Mucosa of stomach (tissue), 1 donor: Measurements from ENCODE around the gene ZNF526.
A peak's percentile ranks its signal among the peaks of the same experiment; 100 is the strongest.

Experiments
- H3K27me3 ChIP-seq: one replicate; pipeline ENCODE4 v1.7.0; 2013; ENCODE audit warnings: mild to moderate bottlenecking, low read length; ENCODE audit not compliant: control insufficient read depth, insufficient read depth
- H3K36me3 ChIP-seq: one replicate; pipeline ENCODE4 v1.7.0; 2013; ENCODE audit warnings: low read length; ENCODE audit not compliant: control insufficient read depth, insufficient read depth
- H3K4me1 ChIP-seq: one replicate; pipeline ENCODE4 v1.7.0; 2013; ENCODE audit warnings: mild to moderate bottlenecking, low read length; ENCODE audit not compliant: control insufficient read depth, insufficient read depth
- H3K4me3 ChIP-seq: one replicate; pipeline ENCODE4 v1.7.0; 2013; ENCODE audit warnings: low read length
- H3K9ac ChIP-seq: one replicate; pipeline ENCODE4 v1.7.0; 2013; ENCODE audit warnings: mild to moderate bottlenecking, low read length, moderate library complexity
- H3K9me3 ChIP-seq: one replicate; pipeline ENCODE4 v1.7.0; 2013; ENCODE audit warnings: mild to moderate bottlenecking, low read length, moderate library complexity; ENCODE audit not compliant: control insufficient read depth
- donor health status: Pancreatic carcinoma.

ZNF526 gene

GRCh38 chr19:42268704-42269477 lies 48.8 kb downstream of the ZNF526 start, which contains the start of gene CIC:
CIC (plus strand) TSS chr19:42269252; CDS start chr19:42271784, 2,532 bp downstream.
- H3K27me3 ChIP-seq: no peaks in the 10 kb centered on the region
- H3K36me3 ChIP-seq: no peaks in the 10 kb centered on the region
- H3K9ac ChIP-seq: peak within 1 kb of the TSS; percentile 99

GRCh38 chr19:42269478-42270345 lies 49.6 kb downstream of the ZNF526 start:
- H3K36me3 ChIP-seq: no peaks in the 10 kb centered on the region
- H3K9me3 ChIP-seq: no peaks in the 10 kb centered on the region
- H3K4me1 ChIP-seq: peaks cover 20% of the 10 kb centered on the region
- peak overlapping the region; percentile 87 for H3K4me3 ChIP-seq
- H3K9ac ChIP-seq: peak overlapping the region; percentile 99
- no peaks in the 10 kb centered on the region for H3K27me3 ChIP-seq

More at GRCh38 chr19:42268704-42269477, 48.8 kb downstream of the ZNF526 start, which contains the start of gene CIC:
- Histone ChIP-seq H3K4me3 (peak within 1 kb of the TSS; percentile 87), H3K9me3 (no peaks in the 10 kb centered on the region), H3K4me1 (peaks cover 20% of the 10 kb centered on the region)

- Histone ChIP-seq H3K27me3 (no peaks in the 10 kb centered on the region), H3K4me3 (peak overlapping the region; percentile 87), H3K9me3 (no peaks in the 10 kb centered on the region), H3K9ac (peak overlapping the region; percentile 99), H3K4me1 (peaks cover 20% of the 10 kb centered on the region), H3K36me3 (no peaks in the 10 kb centered on the region)
These were observed 50.4 kb downstream of the ZNF526 start for GRCh38 chr19:42270346-42271044.

DNA sequence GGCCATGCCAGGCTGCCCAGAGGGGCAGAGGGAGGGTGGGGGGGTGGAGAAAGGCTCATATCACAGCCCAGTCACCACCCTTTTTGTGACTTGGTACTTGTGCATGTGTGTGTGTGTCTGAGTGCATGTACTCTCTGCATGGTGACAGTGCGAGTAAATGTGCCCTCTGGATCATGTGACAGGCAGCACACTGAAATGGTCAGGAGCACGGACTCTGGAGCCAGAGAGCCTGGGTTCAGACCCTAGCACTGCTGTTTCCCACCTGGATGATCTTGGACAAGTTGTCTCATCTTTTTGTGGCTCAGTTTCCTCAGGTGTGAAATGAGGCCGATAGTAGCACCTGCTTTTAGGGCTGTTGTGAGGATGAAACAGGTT lies 50.9 kb downstream of the ZNF526 start:
- Histone ChIP-seq H3K36me3 (no peaks in the 10 kb centered on the region), H3K4me1 (peaks cover 20% of the 10 kb centered on the region), H3K4me3 (no peak overlapping the region)

DNA sequence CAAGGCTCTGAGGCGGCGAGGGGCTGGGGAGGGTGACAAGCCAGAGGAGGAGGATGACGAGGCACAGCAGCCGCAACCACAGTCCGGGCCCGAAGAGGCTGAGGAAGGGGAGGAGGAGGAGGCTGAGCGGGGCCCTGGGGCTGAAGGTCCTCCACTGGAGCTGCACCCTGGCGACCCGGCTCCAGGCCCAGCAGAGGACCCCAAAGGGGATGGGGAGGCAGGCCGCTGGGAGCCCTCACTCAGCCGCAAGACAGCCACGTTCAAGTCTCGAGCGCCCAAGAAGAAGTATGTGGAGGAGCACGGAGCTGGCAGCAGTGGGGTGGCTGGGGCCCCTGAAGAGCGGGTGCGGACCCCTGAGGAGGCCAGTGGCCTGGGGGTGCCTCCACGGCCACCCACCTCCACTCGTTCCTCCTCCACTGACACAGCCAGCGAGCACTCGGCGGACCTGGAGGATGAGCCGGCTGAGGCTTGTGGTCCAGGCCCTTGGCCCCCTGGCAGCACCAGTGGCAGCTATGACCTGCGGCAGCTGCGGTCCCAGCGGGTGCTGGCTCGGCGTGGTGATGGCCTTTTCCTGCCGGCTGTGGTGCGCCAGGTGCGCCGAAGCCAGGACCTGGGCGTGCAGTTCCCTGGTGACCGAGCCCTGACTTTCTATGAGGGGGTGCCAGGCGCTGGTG lies 51.9 kb downstream of the ZNF526 start:
- Histone ChIP-seq H3K4me1 (peaks cover 20% of the 10 kb centered on the region), H3K27me3 (no peaks in the 10 kb centered on the region), H3K4me3 (no peak overlapping the region), H3K9ac (no peak overlapping the region), H3K9me3 (no peaks in the 10 kb centered on the region), H3K36me3 (no peaks in the 10 kb centered on the region)

More for the DNA sequence above, 50.9 kb downstream of the ZNF526 start:
- Histone ChIP-seq H3K27me3 (no peaks in the 10 kb centered on the region), H3K9ac (peak overlapping the region; percentile 99), H3K9me3 (no peaks in the 10 kb centered on the region)

GRCh38 chr19:42272535-42272897 lies 52.4 kb downstream of the ZNF526 start:
- Histone ChIP-seq H3K36me3 (no peaks in the 10 kb centered on the region), H3K4me1 (peaks cover 19% of the 10 kb centered on the region), H3K4me3 (no peak overlapping the region), H3K9me3 (no peaks in the 10 kb centered on the region), H3K9ac (no peak overlapping the region), H3K27me3 (no peaks in the 10 kb centered on the region)

GRCh38 chr19:42272989-42273406 lies 52.9 kb downstream of the ZNF526 start:
- Histone ChIP-seq H3K9ac (no peak overlapping the region), H3K36me3 (no peaks in the 10 kb centered on the region), H3K4me1 (peaks cover 20% of the 10 kb centered on the region), H3K4me3 (no peak overlapping the region), H3K9me3 (no peaks in the 10 kb centered on the region), H3K27me3 (no peaks in the 10 kb centered on the region)

DNA sequence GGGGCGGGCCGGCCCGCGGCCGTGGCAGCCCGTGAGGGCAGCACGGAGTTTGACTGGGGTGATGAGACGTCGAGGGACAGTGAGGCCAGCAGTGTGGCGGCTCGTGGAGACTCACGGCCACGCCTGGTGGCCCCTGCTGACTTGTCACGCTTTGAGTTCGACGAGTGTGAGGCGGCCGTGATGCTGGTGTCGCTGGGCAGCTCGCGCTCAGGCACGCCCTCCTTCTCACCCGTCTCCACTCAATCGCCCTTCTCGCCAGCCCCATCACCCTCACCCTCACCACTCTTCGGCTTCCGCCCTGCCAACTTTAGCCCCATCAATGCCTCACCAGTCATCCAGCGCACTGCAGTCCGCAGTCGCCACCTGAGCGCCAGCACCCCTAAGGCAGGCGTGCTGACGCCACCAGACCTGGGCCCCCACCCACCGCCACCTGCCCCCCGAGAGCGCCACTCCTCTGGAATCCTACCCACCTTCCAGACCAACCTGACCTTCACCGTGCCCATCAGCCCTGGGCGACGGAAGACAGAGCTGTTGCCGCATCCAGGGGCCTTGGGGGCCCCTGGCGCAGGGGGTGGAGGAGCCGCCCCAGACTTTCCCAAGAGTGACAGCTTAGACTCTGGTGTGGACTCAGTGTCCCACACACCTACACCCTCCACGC lies 53.4 kb downstream of the ZNF526 start:
- no peak overlapping the region for H3K9ac ChIP-seq
- H3K27me3 ChIP-seq: no peaks in the 10 kb centered on the region
- H3K36me3 ChIP-seq: no peaks in the 10 kb centered on the region
- H3K4me1 ChIP-seq: peaks cover 25% of the 10 kb centered on the region
- no peak overlapping the region for H3K4me3 ChIP-seq
- no peaks in the 10 kb centered on the region for H3K9me3 ChIP-seq

- Histone ChIP-seq H3K36me3 (no peaks in the 10 kb centered on the region), H3K27me3 (no peaks in the 10 kb centered on the region), H3K9me3 (no peaks in the 10 kb centered on the region), H3K4me3 (no peak overlapping the region), H3K4me1 (peaks cover 32% of the 10 kb centered on the region), H3K9ac (no peak overlapping the region)
These were observed 54.1 kb downstream of the ZNF526 start for GRCh38 chr19:42274065-42274682.

GRCh38 chr19:42275103-42275502 lies 55.0 kb downstream of the ZNF526 start:
- Histone ChIP-seq H3K4me1 (peaks cover 34% of the 10 kb centered on the region), H3K27me3 (no peaks in the 10 kb centered on the region)

GRCh38 chr19:42275517-42275916 lies 55.4 kb downstream of the ZNF526 start:
- Histone ChIP-seq H3K4me3 (no peak overlapping the region), H3K9ac (no peak overlapping the region), H3K27me3 (no peaks in the 10 kb centered on the region), H3K36me3 (no peaks in the 10 kb centered on the region), H3K4me1 (peaks cover 31% of the 10 kb centered on the region), H3K9me3 (no peaks in the 10 kb centered on the region)

More at GRCh38 chr19:42275103-42275502, 55.0 kb downstream of the ZNF526 start:
- H3K36me3 ChIP-seq: no peaks in the 10 kb centered on the region
- no peak overlapping the region for H3K4me3 ChIP-seq
- H3K9me3 ChIP-seq: no peaks in the 10 kb centered on the region
- H3K9ac ChIP-seq: no peak overlapping the region
